Left cardiac atrium (tissue), 4 donors: ENCODE measurements around the gene MYOG. TPM values are rescaled to one million over a fixed set of nuclear protein-coding genes. Genes with fewer than 3 reads are reported as not detected.

Experiments
- ATAC-seq, 2 donors: fragments of 200-7000 bp; cut with Tn5 transposase; one replicate each; pipeline ENCODE4 v1.9.1; 2020; ENCODE audit warnings: mild to moderate bottlenecking in 2 of 2, moderate library complexity in 2 of 2
- DNase-seq: peaks from one replicate; pipeline ENCODE4 v3.0.0-alpha.2; 2020
- intact Hi-C, 2 donors: fragments of 100-400 bp; cut with DNase I; formaldehyde crosslinking; loops; one replicate each; pipeline versions ENCODE4 v1.14.1 to v1.15.1; 2022 to 2023
- total RNA-seq, 2 donors: library from RNA; stranded (reverse); fragmentation: NEBNext Ultra II Directional; extraction: Animal tissue kit (Norgen Biotek cat#: 25700); gene quantifications; one replicate each; pipeline ENCODE4 v1.2.1, GENCODE V29; 2021
- donor health status: DM: no; HTN: yes; CAD: no.
- donor health status: DM: no; HTN: yes; CAD: no; lungs with severe emphysema.
- donor health status: DM: yes; HTN: yes; CAD: no.
- donor health status: Dilated cardiomyopathy.

Gene MYOG
- total RNA-seq, 2 donors from 2014 or later, result not detected

GRCh38 chr1:203039609-203040512 is 46.0 kb downstream of the MYOG start:
- ATAC-seq (peak in 1 of 2 donors; percentile 0), DNase-seq (no peak)
- intact Hi-C loops, result loop anchor here (1.0 to 5.0 kb wide), 6 partner anchors 72 to 232 kb away; partner anchors contain the start of gene ADORA1 (in 1 of the 2)

- ATAC-seq (peak; percentile 85 to 86), DNase-seq (peak; percentile 82)
- intact Hi-C loops, result loop anchor here in 1 of 2 donors (1.0 to 5.0 kb wide), 3 partner anchors 88 to 177 kb away; partner anchors contain the start of gene ADORA1
These were observed 46.8 kb downstream of the MYOG start for GRCh38 chr1:203038891-203039608.

- intact Hi-C loops, result loop anchor here in 1 of 2 donors (5.0 kb wide), 2 partner anchors 89 to 134 kb away; partner anchors contain the start of gene ADORA1
- ATAC-seq (peak; percentile 81 to 90), DNase-seq (peak; percentile 66)
These were observed 47.5 kb downstream of the MYOG start for GRCh38 chr1:203038217-203038741.

GRCh38 chr1:203037509-203038190 is 48.2 kb downstream of the MYOG start:
- DNase-seq (no peak), ATAC-seq (peak in 1 of 2 donors; percentile 4)
- intact Hi-C loops, result loop anchor here in 1 of 2 donors (5.0 kb wide), 2 partner anchors 90 to 135 kb away; partner anchors contain the start of gene ADORA1

GRCh38 chr1:203036537-203036936 is 49.3 kb downstream of the MYOG start:
- intact Hi-C loops, result loop anchor here in 1 of 2 donors (5.0 kb wide), 2 partner anchors 91 to 136 kb away; partner anchors contain the start of gene ADORA1
- ATAC-seq, result no peak

GRCh38 chr1:203036135-203036534 is 49.7 kb downstream of the MYOG start:
- ATAC-seq (no peak), DNase-seq (no peak)
- intact Hi-C loops, result loop anchor here in 1 of 2 donors (5.0 kb wide), 2 partner anchors 91 to 136 kb away; partner anchors contain the start of gene ADORA1

More at GRCh38 chr1:203036537-203036936, 49.3 kb downstream of the MYOG start:
- no peak for DNase-seq

- no peak for DNase-seq
- no peak for ATAC-seq
- intact Hi-C loops, result loop anchor here in 1 of 2 donors (5.0 kb wide), 2 partner anchors 92 to 137 kb away; partner anchors contain the start of gene ADORA1
These were observed 50.5 kb downstream of the MYOG start for GRCh38 chr1:203035111-203036000.

- DNase-seq, result no peak
These were observed 51.2 kb downstream of the MYOG start for GRCh38 chr1:203034422-203035110.

GRCh38 chr1:203033917-203034316 is 51.9 kb downstream of the MYOG start:
- intact Hi-C loops, result no loop called here
- DNase-seq (no peak), ATAC-seq (no peak)

More at GRCh38 chr1:203034422-203035110, 51.2 kb downstream of the MYOG start:
- no peak for ATAC-seq
- intact Hi-C loops, result loop anchor here in 1 of 2 donors (5.0 kb wide), 2 partner anchors 93 to 138 kb away; partner anchors contain the start of gene ADORA1

GRCh38 chr1:203033287-203033686 is 52.5 kb downstream of the MYOG start:
- no peak for DNase-seq
- ATAC-seq, result no peak
- intact Hi-C loops, result no loop called here

Other genes starting within 250 kb of the MYOG start
- gene RABIF, start 196.9 kb downstream of the MYOG start, total RNA-seq, result 1 to 10 TPM; 5.7 to 6.2 TPM
- gene KLHL12, start 158.8 kb downstream of the MYOG start, total RNA-seq, result 10 to 100 TPM; 18.0 to 20.1 TPM
- 10 to 100 TPM; 82.3 to 98.4 TPM for gene ADIPOR1, start 127.7 kb downstream of the MYOG start, total RNA-seq
- 100 to 1,000 TPM in 1 of 2 donors, 10 to 100 TPM in 1; 69.9 to 100 TPM for gene CYB5R1, start 118.8 kb downstream of the MYOG start, total RNA-seq
- 10 to 100 TPM; 25.1 to 31.8 TPM for gene TMEM183A, start 78.6 kb downstream of the MYOG start, total RNA-seq
- 10 to 100 TPM; 16.0 to 16.3 TPM for gene PPFIA4, start 59.5 kb downstream of the MYOG start, total RNA-seq
- 10 to 100 TPM; 19.9 to 27.9 TPM for gene ADORA1, start 41.7 kb upstream of the MYOG start, total RNA-seq
- not detected for gene MYBPH, start 89.8 kb upstream of the MYOG start, total RNA-seq
- 10 to 100 TPM in 1 of 2 donors, 1 to 10 TPM in 1; 6.1 to 20.4 TPM for gene CHI3L1, start 100.7 kb upstream of the MYOG start, total RNA-seq
- 1 to 10 TPM in 1 of 2 donors, under 1 TPM in 1; 0.63 to 1.3 TPM for gene CHIT1, start 143.7 kb upstream of the MYOG start, total RNA-seq
- 100 to 1,000 TPM; 187 to 259 TPM for gene BTG2, start 219.5 kb upstream of the MYOG start, total RNA-seq